Measurements from ENCODE around the gene SPCS3.

SPCS3 gene

GRCh38 chr4:176380352-176381157 is 60.8 kb downstream of the SPCS3 start:
- Histone ChIP-seq H3K36me3 (ENCODE audit: control insufficient read depth, insufficient read depth, low read length) (no peaks in the 10 kb centered on the region), H3K27me3 (ENCODE audit: control insufficient read depth, insufficient read depth, low read length) (no peaks in the 10 kb centered on the region), H3K4me1 (ENCODE audit: control insufficient read depth, insufficient read depth, low read length) (no peaks in the 10 kb centered on the region), H3K9ac (ENCODE audit: low read length) (no peak overlapping the region), H3K9me3 (ENCODE audit: control insufficient read depth, insufficient read depth, low read depth, low read length) (no peaks in the 10 kb centered on the region), H3K4me3 (ENCODE audit: low read depth, low read length) (no peak overlapping the region), H3K27ac (ENCODE audit: low read depth, low read length) (no peak overlapping the region)

Measured in HUES6 (cell line).